Testis (tissue), 2 donors: Measurements from ENCODE around the gene PLEKHG5.

ENCODE experiments used
- CTCF ChIP-seq, 3 experiments: fragments of 450-650 bp in 2 of 3; fragments of 200-600 bp in 1 of 3; sonication (generic) in 1 of 3; IDR thresholded peaks; one replicate each; pipeline ENCODE4 v1.5.1; 2016 to 2019; ENCODE audit warnings: antibody characterized with exemption in 3 of 3, mild to moderate bottlenecking in 2 of 3, moderate library complexity in 1 of 3
- POLR2A ChIP-seq: fragments of 450-650 bp; IDR thresholded peaks from one replicate; pipeline ENCODE4 v1.6.1; 2017; ENCODE audit warnings: antibody characterized with exemption, mild to moderate bottlenecking, moderate library complexity

- TF ChIP-seq POLR2A (no peak), CTCF (IDR thresholded peaks at IDR 0.05) (no peak)
These were observed 36.4 kb downstream of the PLEKHG5 start for GRCh38 chr1:6454856-6455751.
